HUES6 (cell line): ENCODE measurements around the gene MRTO4.
"Not testable (repeated sequence)": the region's sequence is repeated elsewhere in the genome, so short reads cannot be mapped to it uniquely, and the experiment has no call there.

Experiments
- H3K27ac ChIP-seq: 2 replicates; pipeline ENCODE4 v1.7.0; 2013; ENCODE audit warnings: low read depth, mild to moderate bottlenecking, low read length, inconsistent platforms
- H3K27me3 ChIP-seq: 2 replicates; pipeline ENCODE4 v1.6.1; 2013; ENCODE audit warnings: low read length; ENCODE audit not compliant: control insufficient read depth, insufficient read depth
- H3K36me3 ChIP-seq: 2 replicates; pipeline ENCODE4 v1.6.1; 2013; ENCODE audit warnings: low read length; ENCODE audit not compliant: control insufficient read depth, insufficient read depth
- H3K4me1 ChIP-seq: 2 replicates; pipeline ENCODE4 v1.6.1; 2013; ENCODE audit warnings: low read length; ENCODE audit not compliant: control insufficient read depth, insufficient read depth
- H3K4me3 ChIP-seq: 2 replicates; pipeline ENCODE4 v1.5.1; 2013; ENCODE audit warnings: low read depth, low read length
- H3K9ac ChIP-seq: one replicate; pipeline ENCODE4 v1.6.1; 2013; ENCODE audit warnings: mild to moderate bottlenecking, low read length
- H3K9me3 ChIP-seq: 2 replicates; pipeline ENCODE4 v1.6.1; 2013; ENCODE audit warnings: low read depth, low read length; ENCODE audit not compliant: control insufficient read depth, insufficient read depth

Gene MRTO4

GRCh38 chr1:19257178-19257914 is 5.7 kb downstream of the MRTO4 start:
- H3K4me1 ChIP-seq = peaks cover 8% of the 10 kb centered on the region
- H3K36me3 ChIP-seq = peaks cover 76% of the 10 kb centered on the region
- H3K9ac ChIP-seq = no peak overlapping the region
- no peaks in the 10 kb centered on the region for H3K9me3 ChIP-seq
- no peaks in the 10 kb centered on the region for H3K27me3 ChIP-seq
- H3K4me3 ChIP-seq = no peak overlapping the region
- H3K27ac ChIP-seq = no peak overlapping the region

GRCh38 chr1:19258353-19258752 is 6.7 kb downstream of the MRTO4 start:
- H3K27me3 ChIP-seq = no peaks in the 10 kb centered on the region
- H3K9me3 ChIP-seq = no peaks in the 10 kb centered on the region
- no peak overlapping the region for H3K27ac ChIP-seq
- no peak overlapping the region for H3K4me3 ChIP-seq
- H3K9ac ChIP-seq = no peak overlapping the region
- H3K4me1 ChIP-seq = peaks cover 1% of the 10 kb centered on the region
- H3K36me3 ChIP-seq = peaks cover 73% of the 10 kb centered on the region

GRCh38 chr1:19260211-19261138 is 8.9 kb downstream of the MRTO4 start:
- Histone ChIP-seq H3K36me3 (peaks cover 56% of the 10 kb centered on the region), H3K4me3 (no peak overlapping the region), H3K9me3 (no peaks in the 10 kb centered on the region), H3K4me1 (no peaks in the 10 kb centered on the region), H3K27me3 (no peaks in the 10 kb centered on the region), H3K9ac (no peak overlapping the region), H3K27ac (no peak overlapping the region)

DNA sequence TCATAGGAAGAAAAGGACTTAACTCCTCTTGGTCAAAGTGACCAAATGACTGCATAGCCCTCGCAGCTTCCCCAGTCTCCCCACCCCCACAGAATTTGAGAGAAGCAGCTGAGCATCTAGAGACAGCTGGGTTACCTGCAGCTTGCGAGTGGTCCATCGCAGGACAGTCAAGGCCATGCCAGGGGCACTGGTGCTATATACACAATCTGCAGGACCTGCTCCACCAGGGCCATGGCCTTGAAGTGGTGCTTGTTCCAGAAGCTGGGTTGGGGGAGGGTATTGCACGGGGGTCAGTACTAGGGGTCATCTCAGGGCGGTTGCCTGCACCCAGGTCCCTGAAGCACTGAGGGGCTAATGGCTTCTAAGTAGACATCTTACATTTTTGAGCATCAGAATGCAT is 10.4 kb downstream of the MRTO4 start:
- Histone ChIP-seq H3K36me3 (peaks cover 40% of the 10 kb centered on the region), H3K4me3 (no peak overlapping the region), H3K27me3 (no peaks in the 10 kb centered on the region), H3K9ac (no peak overlapping the region), H3K4me1 (no peaks in the 10 kb centered on the region), H3K27ac (no peak overlapping the region), H3K9me3 (no peaks in the 10 kb centered on the region)

GRCh38 chr1:19262744-19263143 is 11.1 kb downstream of the MRTO4 start:
- Histone ChIP-seq H3K36me3 (peaks cover 33% of the 10 kb centered on the region), H3K27ac (no peak overlapping the region), H3K27me3 (no peaks in the 10 kb centered on the region), H3K4me1 (no peaks in the 10 kb centered on the region), H3K9me3 (no peaks in the 10 kb centered on the region), H3K9ac (no peak overlapping the region), H3K4me3 (no peak overlapping the region)

GRCh38 chr1:19268445-19268844 is 16.8 kb downstream of the MRTO4 start:
- Histone ChIP-seq H3K9me3 (no peaks in the 10 kb centered on the region), H3K4me3 (no peak overlapping the region), H3K4me1 (no peaks in the 10 kb centered on the region), H3K27me3 (peaks cover 3% of the 10 kb centered on the region; the same call in 1 of the 2 replicates), H3K9ac (no peak overlapping the region), H3K36me3 (no peaks in the 10 kb centered on the region), H3K27ac (no peak overlapping the region)

GRCh38 chr1:19269427-19270342 is 18.1 kb downstream of the MRTO4 start:
- not testable (repeated sequence) for H3K4me1 ChIP-seq, H3K4me3 ChIP-seq, H3K36me3 ChIP-seq, H3K9me3 ChIP-seq, H3K9ac ChIP-seq, H3K27ac ChIP-seq
- peaks cover 13% of the 10 kb centered on the region; the same call in 1 of the 2 replicates for H3K27me3 ChIP-seq

- not testable (repeated sequence) for H3K9ac ChIP-seq, H3K4me3 ChIP-seq, H3K9me3 ChIP-seq
These were observed 18.7 kb downstream of the MRTO4 start for GRCh38 chr1:19270343-19270730.

GRCh38 chr1:19272064-19272463 is 20.5 kb downstream of the MRTO4 start:
- Histone ChIP-seq H3K9me3 (no peaks in the 10 kb centered on the region), H3K36me3 (no peaks in the 10 kb centered on the region), H3K27me3 (peaks cover 13% of the 10 kb centered on the region; the same call in 1 of the 2 replicates), H3K4me3 (no peak overlapping the region), H3K27ac (no peak overlapping the region), H3K9ac (no peak overlapping the region), H3K4me1 (no peaks in the 10 kb centered on the region)

More at GRCh38 chr1:19270343-19270730, 18.7 kb downstream of the MRTO4 start:
- H3K36me3 ChIP-seq, H3K4me1 ChIP-seq, H3K27ac ChIP-seq: not testable (repeated sequence)
- H3K27me3 ChIP-seq = peaks cover 13% of the 10 kb centered on the region; the same call in 1 of the 2 replicates

DNA sequence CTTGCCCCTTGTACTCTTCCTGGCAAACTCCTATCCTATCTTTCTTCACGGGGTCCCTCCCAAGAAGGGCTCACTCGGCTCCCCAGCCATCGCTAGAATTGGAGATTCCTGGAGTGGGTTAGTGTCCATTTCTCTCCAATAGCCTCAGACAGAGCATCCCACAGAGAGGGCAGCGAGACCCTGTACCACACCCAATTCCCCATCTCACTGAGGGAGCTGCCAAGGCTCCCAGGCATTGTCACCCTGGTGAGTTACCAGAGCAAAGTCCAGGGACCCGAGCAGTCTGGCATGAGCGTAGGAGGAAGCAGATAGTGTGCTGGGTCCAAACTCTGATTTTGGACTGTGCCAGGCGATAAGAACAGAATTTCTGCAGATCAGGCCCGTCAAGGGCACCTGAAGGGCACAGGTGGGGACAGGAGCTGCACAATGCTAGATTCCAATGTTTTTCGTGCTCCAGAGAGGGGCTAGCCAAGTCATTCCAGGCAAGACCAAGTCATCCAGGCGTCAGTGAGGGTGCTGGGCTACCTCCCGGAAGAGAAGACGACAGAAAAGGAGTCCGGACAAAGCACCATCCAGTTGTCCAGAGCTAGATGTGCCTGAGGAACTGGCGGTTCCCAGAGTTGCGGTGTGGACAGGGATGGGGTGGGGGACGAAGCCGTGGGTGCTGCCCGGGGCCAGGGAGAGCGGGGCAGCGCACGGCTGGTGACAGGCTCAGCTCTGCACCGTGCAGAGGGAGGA is 21.7 kb downstream of the MRTO4 start:
- no peaks in the 10 kb centered on the region for H3K9me3 ChIP-seq
- no peak overlapping the region for H3K27ac ChIP-seq
- H3K4me3 ChIP-seq = no peak overlapping the region
- H3K9ac ChIP-seq = no peak overlapping the region
- no peaks in the 10 kb centered on the region for H3K4me1 ChIP-seq
- no peaks in the 10 kb centered on the region for H3K36me3 ChIP-seq
- peaks cover 13% of the 10 kb centered on the region; the same call in 1 of the 2 replicates for H3K27me3 ChIP-seq
